ENCODE measurements around the gene RBM20.

RBM20 gene

GRCh38 chr10:110876000-110876399, 231.9 kb downstream of the RBM20 start:
- in situ Hi-C loops (cut with HindIII; ENCODE audit: low pct_ligation_motif_present, low pct_unique_long_range_greater_than_20kb, low sequenced_read_pairs), result no loop called here
- no peak for DNase-seq

DNA sequence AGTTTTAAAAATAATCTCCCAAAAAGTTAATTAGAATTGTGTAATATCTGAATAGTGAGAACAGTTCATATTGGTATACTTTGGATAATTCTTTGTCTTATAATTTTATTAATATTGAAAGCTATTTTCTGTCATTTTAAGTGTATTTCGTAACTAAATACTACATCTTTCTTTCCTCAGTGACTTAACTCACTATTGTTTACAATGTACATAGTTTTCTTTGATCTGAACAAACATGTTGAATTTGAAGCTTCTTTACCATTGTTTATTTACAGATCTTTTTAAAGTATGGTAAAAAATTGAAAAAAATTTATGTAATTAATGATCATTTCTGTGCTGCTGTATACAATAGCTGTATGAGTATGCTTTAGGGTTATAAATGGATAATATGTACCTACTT, 232.7 kb downstream of the RBM20 start:
- in situ Hi-C loops (cut with HindIII; ENCODE audit: low pct_ligation_motif_present, low pct_unique_long_range_greater_than_20kb, low sequenced_read_pairs), result no loop called here
- DNase-seq, result no peak

DNA sequence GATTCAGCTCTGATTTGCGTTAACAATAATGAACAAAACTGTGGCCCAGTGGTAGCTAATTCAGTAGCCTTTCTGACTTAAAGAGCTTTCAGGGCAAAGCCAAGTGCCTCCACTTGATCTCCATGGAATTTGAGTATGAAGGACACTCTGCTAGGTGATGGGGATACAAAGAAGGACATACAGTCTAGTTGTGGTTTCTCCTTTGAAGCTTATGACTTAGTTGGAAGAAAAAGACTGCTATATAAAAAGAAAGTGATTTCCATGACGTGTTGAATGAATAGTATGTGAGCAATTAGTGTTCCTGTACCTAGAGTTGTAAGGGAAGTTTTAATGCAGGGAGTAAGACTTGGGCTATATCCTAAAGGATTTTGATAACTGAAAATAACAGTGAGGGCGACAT, 235.9 kb downstream of the RBM20 start:
- no peak for DNase-seq
- in situ Hi-C loops (cut with HindIII; ENCODE audit: low pct_ligation_motif_present, low pct_unique_long_range_greater_than_20kb, low sequenced_read_pairs), result no loop called here

DNA sequence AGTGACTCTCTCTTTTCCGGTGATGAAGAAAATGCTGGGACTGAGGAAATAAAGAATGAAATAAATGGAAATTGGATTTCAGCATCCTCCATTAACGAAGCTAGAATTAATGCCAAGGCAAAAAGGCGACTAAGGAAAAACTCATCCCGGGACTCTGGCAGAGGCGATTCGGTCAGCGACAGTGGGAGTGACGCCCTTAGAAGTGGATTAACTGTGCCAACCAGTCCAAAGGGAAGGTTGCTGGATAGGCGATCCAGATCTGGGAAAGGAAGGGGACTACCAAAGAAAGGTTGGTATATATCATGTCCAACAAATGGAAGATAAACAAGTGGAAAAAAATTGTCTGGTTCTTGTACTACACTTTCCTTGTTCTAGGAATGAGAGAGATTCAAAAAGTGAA, 237.1 kb downstream of the RBM20 start:
- no peak for DNase-seq
- in situ Hi-C loops (cut with HindIII; ENCODE audit: low pct_ligation_motif_present, low pct_unique_long_range_greater_than_20kb, low sequenced_read_pairs), result no loop called here

GRCh38 chr10:110881905-110882304, 237.8 kb downstream of the RBM20 start:
- in situ Hi-C loops (cut with HindIII; ENCODE audit: low pct_ligation_motif_present, low pct_unique_long_range_greater_than_20kb, low sequenced_read_pairs), result no loop called here

GRCh38 chr10:110883924-110884323, 239.8 kb downstream of the RBM20 start:
- no peak for DNase-seq
- in situ Hi-C loops (cut with HindIII; ENCODE audit: low pct_ligation_motif_present, low pct_unique_long_range_greater_than_20kb, low sequenced_read_pairs), result no loop called here

More at GRCh38 chr10:110881905-110882304, 237.8 kb downstream of the RBM20 start:
- DNase-seq, result no peak

DNA sequence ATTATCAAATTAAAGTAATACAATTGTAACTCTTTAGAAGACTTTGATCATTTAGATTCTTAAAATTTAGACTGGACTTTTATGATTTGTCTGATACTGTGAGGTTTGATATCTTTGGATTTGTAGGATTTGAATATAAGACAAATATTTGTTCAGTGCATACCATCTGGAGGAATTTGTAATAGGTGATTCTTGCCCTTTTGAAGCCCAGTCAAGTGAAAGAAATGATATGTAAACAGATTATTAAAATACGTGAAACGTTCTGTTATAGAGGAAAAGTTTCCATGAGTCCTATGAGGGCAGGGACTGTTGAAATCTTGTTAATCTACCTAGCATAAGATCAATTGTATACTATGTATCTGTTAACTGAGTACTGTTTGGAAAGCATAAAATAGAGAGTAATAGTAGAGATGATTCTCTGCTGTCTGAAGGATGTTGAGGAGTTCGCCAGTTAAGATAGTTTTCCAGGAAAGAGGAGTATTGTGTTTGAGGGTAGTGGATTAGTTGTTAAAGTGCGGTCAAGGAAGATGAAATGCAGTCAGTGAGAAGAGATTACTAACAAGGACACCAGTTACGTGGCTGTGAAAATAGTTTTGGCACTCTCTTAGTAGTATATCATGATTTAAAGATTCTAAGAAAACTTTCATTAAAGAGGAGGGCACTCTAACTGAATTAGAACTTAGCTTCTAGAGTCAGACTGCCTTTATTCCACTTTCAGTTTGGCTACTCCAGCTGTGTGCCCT, 242.0 kb downstream of the RBM20 start:
- no peak for DNase-seq
- in situ Hi-C loops (cut with HindIII; ENCODE audit: low pct_ligation_motif_present, low pct_unique_long_range_greater_than_20kb, low sequenced_read_pairs), result no loop called here

GRCh38 chr10:110887560-110887959, 243.4 kb downstream of the RBM20 start:
- in situ Hi-C loops (cut with HindIII; ENCODE audit: low pct_ligation_motif_present, low pct_unique_long_range_greater_than_20kb, low sequenced_read_pairs), result no loop called here
- DNase-seq, result no peak

All from ACHN (cell line).